Esophagus (tissue), 2 donors: ENCODE results near the gene MRPL50. TPM values are rescaled to one million over a fixed set of nuclear protein-coding genes. Genes with fewer than 3 reads are reported as not detected.

Experiments
- H3K27ac ChIP-seq, 2 donors: one replicate each; pipeline ENCODE4 v1.5.1; 2013; ENCODE audit warnings: low read depth in 2 of 2, mild to moderate bottlenecking in 2 of 2, inconsistent platforms in 1 of 2, low read length in 1 of 2, moderate library complexity in 1 of 2
- H3K27me3 ChIP-seq, 2 donors: one replicate each; pipeline ENCODE4 v1.6.1; 2013; ENCODE audit warnings: low read length in 2 of 2, control low read depth in 1 of 2, mild to moderate bottlenecking in 1 of 2; ENCODE audit not compliant: insufficient read depth in 2 of 2, control insufficient read depth in 1 of 2
- H3K36me3 ChIP-seq, 2 donors: one replicate each; pipeline ENCODE4 v1.6.1; 2013; ENCODE audit warnings: low read length in 1 of 2; ENCODE audit not compliant: control insufficient read depth in 2 of 2, insufficient read depth in 2 of 2
- H3K4me1 ChIP-seq, 2 donors: one replicate each; pipeline ENCODE4 v1.6.1; 2013; ENCODE audit warnings: low read length in 1 of 2; ENCODE audit not compliant: control insufficient read depth in 2 of 2, insufficient read depth in 2 of 2
- H3K4me3 ChIP-seq, 2 donors: one replicate each; pipeline ENCODE4 v1.5.1; 2013; ENCODE audit warnings: low read length in 2 of 2, mild to moderate bottlenecking in 2 of 2, low read depth in 1 of 2, moderate library complexity in 1 of 2
- H3K9me3 ChIP-seq, 2 donors: one replicate each; pipeline ENCODE4 v1.6.1; 2013; ENCODE audit warnings: mild to moderate bottlenecking in 2 of 2, low read depth in 1 of 2, low read length in 1 of 2, moderate library complexity in 1 of 2; ENCODE audit not compliant: control insufficient read depth in 2 of 2, insufficient read depth in 1 of 2
- WGBS, 2 donors: extraction: QIAGEN DNeasy Blood & Tissue Kit; methylation state at CpG; one replicate each; pipeline ENCODE4 v1.1.7; 2013; 5-methylcytosine and 5-hydroxymethylcytosine counted together
- polyA plus RNA-seq, 2 donors: library from polyadenylated mRNA; stranded (reverse); fragments of 200-250 nt; gene quantifications; one replicate each; pipeline ENCODE4 v1.2.3, GENCODE V29; 2013
- donor health status: healthy with polysubstance abuse.
- donor health status: Bipolar disorder and iron deficiency.

Gene MRPL50
- polyA plus RNA-seq, 2 donors: 5.0 to 6.6 TPM

DNA sequence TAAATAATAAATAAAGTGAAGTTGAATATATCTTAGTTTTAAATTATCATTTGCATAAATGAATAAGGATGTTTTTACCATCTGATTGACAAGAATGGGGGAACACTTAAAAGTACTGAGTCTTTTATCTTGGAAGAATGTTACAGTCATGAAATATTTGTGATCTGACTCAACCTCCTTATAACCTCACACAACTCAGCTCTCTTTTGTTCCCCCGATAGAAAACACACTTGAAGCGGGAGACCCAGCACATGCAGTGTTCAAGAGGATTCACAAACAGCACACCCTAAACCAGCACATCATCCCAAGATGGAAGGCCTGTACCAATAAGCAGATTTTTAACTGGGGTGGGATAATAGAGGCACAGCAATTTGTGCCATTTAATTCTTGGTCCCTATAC lies 29.1 kb downstream of the MRPL50 start:
- no peaks in the 10 kb centered on the region for H3K36me3 ChIP-seq
- no peak overlapping the region for H3K4me3 ChIP-seq
- no peaks in the 10 kb centered on the region for H3K27me3 ChIP-seq
- 78 to 88% methylated on average over 2 of the region's 2 CpGs for WGBS, 2 donors
- H3K9me3 ChIP-seq: no peaks in the 10 kb centered on the region
- no peaks in the 10 kb centered on the region for H3K4me1 ChIP-seq
- no peak overlapping the region for H3K27ac ChIP-seq

DNA sequence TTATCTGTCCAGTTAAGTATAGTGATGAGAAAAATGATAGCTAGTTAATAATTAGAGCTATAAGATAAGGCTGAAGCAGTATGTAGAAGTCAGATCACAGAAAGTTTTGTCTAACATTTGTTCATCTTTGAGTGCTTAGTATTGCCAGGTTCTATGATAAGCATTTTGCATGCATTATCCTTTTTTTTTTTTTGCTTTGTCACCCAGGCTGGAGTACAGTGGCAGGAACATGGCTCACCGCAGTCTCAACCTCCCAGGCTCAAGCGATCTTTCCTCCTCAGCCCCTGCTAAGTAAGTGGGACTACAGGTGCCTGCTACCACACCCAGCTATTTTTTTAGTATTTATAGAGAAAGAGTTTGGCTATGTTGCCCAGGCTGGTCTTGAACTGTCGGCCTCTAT lies 31.1 kb downstream of the MRPL50 start:
- Histone ChIP-seq H3K4me3 (no peak overlapping the region), H3K36me3 (no peaks in the 10 kb centered on the region)
- WGBS, 2 donors: 92 to 100% methylated on average over 3 of the region's 3 CpGs

DNA sequence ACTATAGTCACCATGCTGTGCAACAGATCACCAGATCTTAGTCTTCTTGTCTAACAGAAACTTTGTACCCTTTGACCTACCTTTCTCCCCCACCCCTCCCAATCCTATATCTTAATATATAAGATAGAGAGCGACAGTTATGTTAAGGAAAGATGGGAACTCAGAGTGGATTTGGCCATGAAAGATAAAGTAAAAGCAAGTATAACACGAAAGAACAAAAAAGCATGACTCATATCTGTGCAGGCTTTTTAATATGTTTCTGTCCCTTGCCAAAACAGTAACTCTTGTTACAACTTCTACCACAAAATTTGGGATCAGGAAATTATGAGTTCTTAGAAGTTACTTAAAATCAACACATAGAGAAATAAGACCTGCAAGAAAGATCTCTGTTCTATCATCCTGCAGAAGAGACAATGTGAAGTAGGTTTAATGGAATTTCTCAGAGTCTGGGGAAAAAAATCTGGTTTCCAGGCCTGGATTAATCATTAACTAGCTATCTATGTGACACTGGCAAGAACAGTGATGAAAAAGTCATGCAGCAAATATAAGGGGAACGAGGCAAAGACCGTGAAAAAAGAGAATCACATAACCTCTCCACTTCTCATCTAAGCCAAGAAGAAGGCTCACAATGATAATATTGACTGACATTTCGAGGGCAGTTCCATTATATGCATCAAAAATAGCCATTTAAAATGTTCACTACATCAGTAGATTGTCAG lies 32.2 kb downstream of the MRPL50 start:
- Histone ChIP-seq H3K4me1 (no peaks in the 10 kb centered on the region), H3K36me3 (no peaks in the 10 kb centered on the region), H3K9me3 (no peaks in the 10 kb centered on the region), H3K27ac (no peak overlapping the region), H3K27me3 (no peaks in the 10 kb centered on the region), H3K4me3 (no peak overlapping the region)
- WGBS, 2 donors: 38 to 46% methylated on average over 5 of the region's 5 CpGs

More for the DNA sequence above, 31.1 kb downstream of the MRPL50 start:
- Histone ChIP-seq H3K27me3 (no peaks in the 10 kb centered on the region), H3K27ac (no peak overlapping the region), H3K9me3 (no peaks in the 10 kb centered on the region), H3K4me1 (no peaks in the 10 kb centered on the region)

DNA sequence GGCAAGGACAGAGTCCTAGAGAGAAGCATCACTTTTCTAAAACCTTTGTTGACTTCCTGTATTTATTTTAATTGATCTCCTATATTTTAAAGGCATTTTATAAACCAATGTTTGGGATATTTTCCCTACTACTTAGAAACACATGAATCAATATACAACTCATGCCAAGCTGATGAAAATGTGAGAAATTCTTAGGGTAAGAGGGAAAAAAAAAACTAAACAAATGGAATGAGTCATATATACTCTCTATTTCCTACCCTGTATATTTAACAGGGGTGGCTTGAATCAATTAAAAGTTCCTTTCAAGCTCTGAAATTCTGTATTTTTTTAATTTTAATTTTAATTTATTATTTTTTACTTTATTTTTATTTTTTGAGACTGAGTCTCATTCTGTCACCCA lies 33.2 kb downstream of the MRPL50 start:
- Histone ChIP-seq H3K36me3 (no peaks in the 10 kb centered on the region), H3K9me3 (no peaks in the 10 kb centered on the region), H3K4me3 (no peak overlapping the region), H3K27ac (no peak overlapping the region), H3K27me3 (no peaks in the 10 kb centered on the region), H3K4me1 (no peaks in the 10 kb centered on the region)

DNA sequence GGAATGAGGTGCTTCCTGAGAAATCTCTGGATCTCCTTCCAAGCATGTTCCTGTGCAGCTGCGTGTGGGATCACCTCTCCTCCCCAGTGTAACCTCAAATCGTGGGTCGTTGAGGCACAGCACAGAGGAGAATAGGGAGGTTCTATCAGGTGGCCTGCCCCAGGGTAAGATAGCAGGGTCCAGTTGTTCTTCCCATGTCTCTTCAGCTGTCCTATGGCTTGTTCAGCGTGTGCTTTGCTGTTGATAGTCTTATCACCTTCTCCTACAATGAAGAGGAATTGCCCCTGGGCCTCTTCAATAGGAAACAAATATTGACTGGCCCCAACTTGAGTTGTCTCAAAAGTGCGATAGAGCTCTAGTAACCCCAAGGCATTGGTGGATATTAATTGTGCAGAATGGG lies 36.0 kb downstream of the MRPL50 start:
- H3K4me3 ChIP-seq: no peak overlapping the region
- no peaks in the 10 kb centered on the region for H3K36me3 ChIP-seq
- no peaks in the 10 kb centered on the region for H3K9me3 ChIP-seq
- H3K4me1 ChIP-seq: no peaks in the 10 kb centered on the region
- WGBS, 2 donors: 84 to 88% methylated on average over 5 of the region's 5 CpGs
- H3K27me3 ChIP-seq: no peaks in the 10 kb centered on the region
- H3K27ac ChIP-seq: no peak overlapping the region

DNA sequence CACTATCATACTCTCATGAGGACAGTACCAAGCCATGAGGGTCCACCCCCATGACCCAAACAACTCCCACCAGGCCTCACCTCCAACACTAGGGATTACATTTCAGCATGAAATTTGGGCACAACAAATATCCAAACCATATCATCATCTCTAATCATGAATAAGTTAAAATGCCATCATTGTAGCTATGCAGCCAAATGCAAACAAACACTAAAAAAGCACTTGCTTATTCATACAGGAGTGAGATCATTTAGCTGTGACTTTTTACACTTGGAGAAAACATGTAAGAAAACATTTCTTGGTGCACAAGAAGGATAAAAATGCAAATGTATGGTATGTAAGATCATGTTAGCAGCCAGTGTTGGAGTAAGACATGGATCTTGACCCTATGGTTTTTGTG lies 37.8 kb downstream of the MRPL50 start:
- Histone ChIP-seq H3K27ac (no peak overlapping the region), H3K36me3 (no peaks in the 10 kb centered on the region), H3K4me3 (no peak overlapping the region), H3K27me3 (no peaks in the 10 kb centered on the region), H3K4me1 (no peaks in the 10 kb centered on the region), H3K9me3 (no peaks in the 10 kb centered on the region)

DNA sequence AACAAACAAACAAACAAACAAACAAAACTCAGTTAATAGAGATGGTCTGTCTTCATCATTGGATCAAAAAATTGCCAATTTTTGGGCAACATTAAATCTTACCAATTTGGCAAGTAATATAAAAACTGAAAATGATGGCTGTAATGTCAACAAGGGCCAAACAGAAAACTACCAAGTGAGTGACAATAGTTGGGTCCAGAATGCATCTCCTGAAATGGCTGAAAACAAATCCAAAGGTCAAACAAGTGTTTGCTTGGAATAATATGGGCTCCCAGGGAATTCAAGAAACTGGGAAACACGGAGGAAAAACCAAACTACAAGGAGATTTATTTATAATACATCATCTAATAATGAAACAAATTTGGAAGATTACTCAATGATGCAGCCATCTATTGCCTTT lies 38.7 kb downstream of the MRPL50 start:
- H3K9me3 ChIP-seq: no peaks in the 10 kb centered on the region
- H3K36me3 ChIP-seq: no peaks in the 10 kb centered on the region
- no peaks in the 10 kb centered on the region for H3K27me3 ChIP-seq
- H3K4me3 ChIP-seq: no peak overlapping the region
- peaks cover 0 to 2% of the 10 kb centered on the region in 2 donors for H3K4me1 ChIP-seq
- 74 to 83% methylated on average over 1 of the region's 1 CpG for WGBS, 2 donors
- H3K27ac ChIP-seq: no peak overlapping the region

DNA sequence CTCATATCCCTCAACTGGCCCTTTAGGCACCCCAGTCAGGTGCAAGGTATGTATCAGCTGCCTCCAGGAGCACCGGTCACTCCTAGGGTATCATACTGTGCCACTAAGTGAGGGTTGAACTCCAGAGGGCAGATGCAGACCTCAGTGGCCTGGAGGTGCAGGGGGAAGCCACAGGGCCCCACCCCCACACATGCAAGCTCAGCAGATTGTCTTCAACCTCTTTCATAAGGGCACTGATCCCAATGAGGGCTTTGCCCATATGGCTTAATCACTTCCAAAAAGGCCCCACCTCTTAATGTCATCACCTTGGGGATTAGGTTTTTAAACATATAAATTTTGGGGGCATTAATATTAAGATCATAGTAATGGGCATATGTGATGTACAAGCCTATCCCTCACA lies 41.8 kb downstream of the MRPL50 start:
- Histone ChIP-seq H3K4me1 (peaks cover 0 to 2% of the 10 kb centered on the region in 2 donors), H3K36me3 (no peaks in the 10 kb centered on the region), H3K9me3 (no peaks in the 10 kb centered on the region), H3K27ac (no peak overlapping the region), H3K4me3 (no peak overlapping the region), H3K27me3 (no peaks in the 10 kb centered on the region)
- WGBS, 2 donors: 43 to 45% methylated on average over 1 of the region's 1 CpG

DNA sequence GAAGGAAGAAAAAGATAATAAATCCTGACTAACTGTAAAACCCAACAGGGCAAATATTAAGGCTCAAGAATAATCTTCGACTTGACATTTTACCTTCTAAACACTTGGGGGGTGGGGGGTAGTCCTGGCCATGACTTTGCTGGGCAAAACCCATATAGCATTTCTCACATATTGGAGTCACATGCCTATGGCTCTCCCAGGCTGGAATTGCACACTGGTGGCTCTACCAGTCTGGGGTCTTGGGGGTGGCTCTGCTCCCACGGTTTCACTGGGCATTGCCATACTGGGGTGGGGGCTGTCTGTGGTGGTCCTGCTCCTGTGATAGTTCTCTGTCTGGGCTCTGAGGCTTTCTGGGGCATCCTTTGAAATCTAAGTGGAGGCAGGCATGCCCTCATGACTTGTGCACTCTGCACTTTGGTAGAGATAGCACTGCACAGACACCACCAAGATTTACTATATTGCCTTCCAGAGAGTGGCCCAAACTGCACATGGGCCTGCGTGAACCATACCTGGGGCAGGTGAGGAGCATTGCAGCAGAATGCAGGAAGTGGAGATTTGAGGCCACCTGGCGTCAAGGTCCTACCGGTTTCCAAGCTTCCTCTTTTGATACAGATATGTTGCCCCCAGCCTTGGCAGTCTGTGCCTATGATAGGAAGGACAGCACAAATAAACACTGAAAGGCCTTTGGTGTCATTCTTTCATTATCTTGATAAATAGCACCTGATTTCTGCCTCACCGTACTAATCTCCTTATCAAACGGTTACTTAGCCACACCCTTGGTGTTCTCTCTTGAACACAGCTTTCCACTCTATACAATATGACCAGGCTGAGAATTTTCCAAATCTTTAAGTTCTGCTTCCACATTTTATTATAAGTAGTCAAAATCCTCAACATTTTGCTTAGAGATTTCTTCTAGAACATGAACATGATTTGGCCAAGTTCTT lies 43.4 kb downstream of the MRPL50 start:
- WGBS, 2 donors: 57 to 62% methylated on average over 7 of the region's 7 CpGs
- no peak overlapping the region for H3K27ac ChIP-seq
- no peaks in the 10 kb centered on the region for H3K36me3 ChIP-seq
- no peak overlapping the region for H3K4me3 ChIP-seq
- H3K9me3 ChIP-seq: no peaks in the 10 kb centered on the region
- H3K4me1 ChIP-seq: peaks cover 0 to 2% of the 10 kb centered on the region in 2 donors
- no peaks in the 10 kb centered on the region for H3K27me3 ChIP-seq
